NCI-H524 treated with DMSO at 0.1 percent for 48 hours (cell line): ENCODE results near the gene NAA10.
A peak's percentile ranks its signal among the peaks of the same experiment; 100 is the strongest.
"Not testable (repeated sequence)": the region's sequence is repeated elsewhere in the genome, so short reads cannot be mapped to it uniquely, and the experiment has no call there.

Experiments used
- DNase-seq: peaks from one replicate; lab custom pipeline; 2025; lab: John Stamatoyannopoulos, UW

The NAA10 gene

GRCh38 chrX:153934762-153935325 is at the start of gene NAA10:
TSS of gene NAA10 (minus strand) at chrX:153935037. CDS start at chrX:153934904, 133 bp downstream.
- DNase-seq, result no peak

GRCh38 chrX:153983321-153983801 is 48.5 kb upstream of the NAA10 start:
- no peak for DNase-seq

GRCh38 chrX:153981771-153982533 is 47.1 kb upstream of the NAA10 start:
- no peak for DNase-seq

- no peak for DNase-seq
Observed at GRCh38 chrX:153981231-153981630, 46.4 kb upstream of the NAA10 start.

GRCh38 chrX:153980394-153980793 is 45.6 kb upstream of the NAA10 start:
- DNase-seq, result not testable (repeated sequence)

DNA sequence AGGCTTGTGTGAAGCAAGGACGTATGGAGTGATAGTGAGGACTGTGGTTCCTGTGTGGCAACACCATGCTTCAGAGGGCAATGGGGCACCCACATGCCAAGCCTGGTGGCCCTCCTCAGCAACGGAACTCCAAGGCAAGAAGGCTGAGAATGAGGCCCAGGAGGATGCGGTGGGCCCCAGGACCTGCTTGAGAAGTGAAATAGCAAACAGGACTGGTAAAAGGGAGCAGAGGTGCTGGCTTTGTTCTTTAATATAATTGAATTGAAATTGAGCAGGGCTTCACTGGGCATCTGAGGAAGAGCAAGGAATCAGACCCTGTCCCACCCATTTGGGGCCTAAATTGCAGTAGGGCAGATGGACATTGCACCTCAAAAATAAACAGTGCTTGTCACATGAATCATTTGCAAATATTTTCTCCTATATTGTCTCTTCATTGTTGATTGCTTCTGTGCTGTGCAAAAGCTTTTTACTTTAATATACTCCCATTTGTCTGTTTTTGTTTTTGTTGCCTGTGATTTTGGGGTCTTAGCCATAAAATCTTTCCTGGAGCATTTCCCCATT is 40.0 kb upstream of the NAA10 start:
- DNase-seq, result no peak

GRCh38 chrX:153974003-153974725 is 39.3 kb upstream of the NAA10 start:
- no peak for DNase-seq

- DNase-seq, result no peak
Observed at GRCh38 chrX:153973127-153974002, 38.5 kb upstream of the NAA10 start.

DNA sequence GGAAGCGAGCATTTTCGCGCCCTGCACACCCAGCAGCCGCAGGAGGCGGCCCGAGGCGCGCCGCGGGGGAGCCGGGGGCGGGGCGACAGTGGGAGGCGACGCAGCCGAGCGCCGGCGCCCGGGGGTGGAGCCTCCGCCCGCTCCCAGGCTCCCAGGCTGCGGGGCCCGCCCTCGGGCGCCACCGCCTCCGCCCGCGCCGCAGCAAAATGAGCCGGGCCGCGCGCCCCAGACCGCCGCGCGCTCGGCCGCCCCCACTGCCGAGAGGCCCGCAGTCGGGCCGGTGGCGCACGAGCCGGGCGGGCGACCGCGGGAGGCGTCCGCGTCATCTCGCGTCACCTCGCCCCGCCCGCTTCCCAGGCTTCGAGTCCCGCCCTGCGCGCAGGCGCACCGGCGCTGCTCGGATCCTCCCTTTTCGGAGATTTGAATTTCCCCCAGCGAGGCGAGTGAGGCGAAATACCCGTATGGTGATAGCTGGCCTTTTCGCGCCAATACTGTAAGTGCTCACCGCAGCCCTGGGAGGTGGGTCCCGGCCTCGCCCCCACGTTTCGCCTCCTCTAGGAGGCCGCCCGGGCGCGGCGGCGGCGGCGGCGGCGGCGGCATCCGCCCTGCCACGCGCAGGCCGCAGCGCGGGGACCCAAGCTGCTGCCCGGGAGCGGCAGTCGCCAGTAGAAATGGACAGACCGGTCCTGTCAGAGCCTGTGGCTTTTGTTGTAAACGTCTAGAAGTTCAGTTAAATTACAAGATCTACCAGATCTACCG is 37.7 kb upstream of the NAA10 start, which contains the start of gene TMEM187:
Gene TMEM187, plus strand, starts transcription at position 387 of the 759 bp plus-strand sequence. CDS start 9,309 bp downstream, outside the sequence.
- peak; percentile 62 for DNase-seq

GRCh38 chrX:153971450-153972367 is 36.9 kb upstream of the NAA10 start, which contains the start of gene HCFC1:
TSS of gene HCFC1 (minus strand) at chrX:153971818. CDS start at chrX:153970840, 978 bp downstream.
- peak; percentile 87 for DNase-seq

GRCh38 chrX:153971124-153971449 is 36.2 kb upstream of the NAA10 start:
- peak; percentile 31 for DNase-seq

- no peak for DNase-seq
Observed at GRCh38 chrX:153970357-153971123, 35.7 kb upstream of the NAA10 start.

- no peak for DNase-seq
Observed at GRCh38 chrX:153969904-153970356, 35.1 kb upstream of the NAA10 start.

DNA sequence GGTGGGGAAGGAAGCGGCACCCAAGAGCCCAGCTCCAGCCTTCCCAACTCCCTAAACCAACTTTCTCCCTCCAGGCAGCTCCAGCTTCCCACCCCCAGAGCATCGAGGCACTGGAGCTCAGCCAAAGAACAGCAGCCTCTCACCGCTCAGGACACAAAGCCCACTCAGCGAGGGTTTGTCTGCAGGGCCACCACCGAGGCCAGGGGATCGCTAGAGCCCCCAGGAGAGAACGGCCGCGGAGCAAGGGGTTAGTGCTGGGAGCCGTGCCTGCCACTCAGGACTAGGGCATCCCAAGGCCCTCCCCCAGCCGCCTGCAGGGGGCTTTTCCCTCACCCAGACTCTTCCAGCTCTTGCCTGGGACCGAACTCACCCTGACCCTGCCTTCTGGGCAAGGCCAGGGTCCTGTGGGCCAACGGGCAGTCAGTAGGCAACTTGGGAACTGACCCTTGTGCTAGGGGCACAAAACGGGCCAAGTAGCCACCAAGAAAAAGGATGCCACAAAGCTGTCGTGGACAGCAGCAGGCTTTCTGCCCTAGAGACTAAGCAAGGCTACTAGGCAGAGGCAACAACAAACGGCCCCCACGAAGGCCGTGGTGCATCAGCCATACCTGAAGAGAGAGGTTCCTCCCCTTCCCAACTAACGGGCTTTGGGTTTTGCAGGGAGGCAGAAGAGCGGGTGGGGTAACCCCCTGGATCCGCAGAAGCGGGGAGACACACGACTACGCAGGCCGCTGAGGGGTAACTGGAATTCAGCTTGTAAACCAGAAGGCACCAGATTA is 34.5 kb upstream of the NAA10 start:
- no peak for DNase-seq

DNA sequence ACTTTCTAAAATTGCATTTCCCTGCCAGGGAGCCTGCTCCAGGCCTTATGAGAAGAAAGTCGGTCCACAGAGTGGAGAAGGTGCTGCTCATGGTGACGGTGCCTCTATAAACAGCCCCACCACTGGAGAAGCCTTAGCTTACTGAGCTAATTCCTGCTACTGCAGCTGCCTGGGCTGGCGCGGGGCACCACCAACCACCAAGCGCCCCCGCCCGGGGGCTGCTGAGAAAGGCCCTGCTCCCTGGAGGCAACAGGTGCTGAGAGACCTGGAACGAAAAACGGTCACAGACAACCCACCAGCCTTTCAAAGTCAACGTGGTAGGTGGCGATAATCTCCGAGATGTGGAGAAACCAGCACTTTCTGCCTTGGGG is 33.9 kb upstream of the NAA10 start:
- no peak for DNase-seq

- DNase-seq, result no peak
Observed at GRCh38 chrX:153968255-153968654, 33.4 kb upstream of the NAA10 start.

- no peak for DNase-seq
Observed at GRCh38 chrX:153967536-153968224, 32.8 kb upstream of the NAA10 start.
